PC-3 (cell line): ENCODE measurements around the gene TTYH1. TPM values are rescaled to one million over a fixed set of nuclear protein-coding genes. Genes with fewer than 3 reads are reported as not detected.
"Not testable (repeated sequence)": the region's sequence is repeated elsewhere in the genome, so short reads cannot be mapped to it uniquely, and the experiment has no call there.

Experiments
- ATAC-seq: fragments of 200-7000 bp; cut with Tn5 transposase; 2 replicates; pipeline ENCODE4 v1.9.1; 2020; ENCODE audit warnings: mild to moderate bottlenecking, moderate library complexity
- BruUV-seq: library from RNA; stranded (reverse); fragments of 400-500 nt; replicated peaks from 2 replicates; lab custom pipeline; 2021; lab: Mats Ljungman, UMichigan
- CTCF ChIA-PET: fragments of 300-600 bp; sonication (Branson Sonifier 250); formaldehyde crosslinking; loops from one replicate; lab custom pipeline; 2022; ENCODE audit warnings: antibody characterized with exemption; lab: Charles Lee
- POLR2A ChIA-PET: fragments of 300-600 bp; sonication (Branson Sonifier 250); formaldehyde crosslinking; loops from one replicate; lab custom pipeline; 2022; ENCODE audit warnings: antibody characterized with exemption; ENCODE audit not compliant: unreplicated experiment; lab: Charles Lee
- DNase-seq: peaks from one replicate; pipeline ENCODE4 v3.0.0-alpha.2; 2015
- H2AFZ ChIP-seq: fragments of 300-600 bp; sonication (generic); 2 replicates; pipeline ENCODE4 v1.6.0; 2016; ENCODE audit warnings: antibody characterized with exemption, low read length
- H3F3A ChIP-seq: fragments of 300-600 bp; sonication (generic); one replicate; pipeline ENCODE4 v1.6.0; 2017; ENCODE audit warnings: antibody characterized with exemption, low read length, control low read depth, mild to moderate bottlenecking; ENCODE audit not compliant: unreplicated experiment
- H3K27ac ChIP-seq: fragments of 300-600 bp; sonication (generic); 2 replicates; pipeline ENCODE4 v1.5.1; 2016; ENCODE audit warnings: mild to moderate bottlenecking, low read length
- H3K27me3 ChIP-seq: fragments of 300-600 bp; sonication (generic); 2 replicates; pipeline ENCODE4 v1.6.1; 2016; ENCODE audit warnings: low read length, mixed read lengths
- H3K36me3 ChIP-seq: fragments of 300-600 bp; sonication (generic); 2 replicates; pipeline ENCODE4 v1.6.1; 2016; ENCODE audit warnings: low read depth, mixed run types, low read length, mixed read lengths
- H3K4me1 ChIP-seq: fragments of 300-600 bp; sonication (generic); 2 replicates; pipeline ENCODE4 v1.5.1; 2016; ENCODE audit warnings: low read length; ENCODE audit not compliant: insufficient read depth
- H3K4me2 ChIP-seq: fragments of 300-600 bp; sonication (generic); 2 replicates; pipeline ENCODE4 v1.6.0; 2016; ENCODE audit warnings: low read length
- H3K4me3 ChIP-seq: fragments of 300-600 bp; sonication (generic); 2 replicates; pipeline ENCODE4 v1.5.1; 2016; ENCODE audit warnings: mild to moderate bottlenecking, low read length, mixed read lengths
- H3K79me2 ChIP-seq: fragments of 300-600 bp; sonication (generic); 2 replicates; pipeline ENCODE4 v1.6.1; 2017; ENCODE audit warnings: low read length, mixed read lengths
- H3K9ac ChIP-seq: fragments of 300-600 bp; sonication (generic); 2 replicates; pipeline ENCODE4 v1.6.0; 2016; ENCODE audit warnings: mild to moderate bottlenecking, low read length
- H3K9me2 ChIP-seq: fragments of 300-600 bp; sonication (generic); replicated peaks from 2 replicates; pipeline ENCODE4 v1.6.1; 2016; ENCODE audit warnings: mixed run types, low read length, mixed read lengths
- H3K9me3 ChIP-seq: fragments of 300-600 bp; sonication (generic); 2 replicates; pipeline ENCODE4 v1.6.1; 2016; ENCODE audit warnings: low read length, mixed read lengths
- H4K20me1 ChIP-seq: fragments of 300-600 bp; sonication (generic); 2 replicates; pipeline ENCODE4 v1.6.1; 2016; ENCODE audit warnings: low read length, mixed read lengths
- CTCF ChIP-seq: fragments of 300-600 bp; sonication (generic); conservative IDR thresholded peaks from 2 replicates; pipeline ENCODE4 v1.5.1; 2017; ENCODE audit warnings: antibody characterized with exemption, low read depth, mild to moderate bottlenecking, low read length
- EZH2 ChIP-seq: fragments of 300-600 bp; sonication (generic); IDR thresholded peaks from one replicate; pipeline ENCODE4 v1.6.1; 2017; ENCODE audit warnings: antibody characterized with exemption, mild to moderate bottlenecking, low read length; ENCODE audit not compliant: unreplicated experiment
- EZH2phosphoT487 ChIP-seq: fragments of 300-600 bp; sonication (generic); IDR thresholded peaks from 2 replicates; pipeline ENCODE4 v1.6.1; 2018; ENCODE audit warnings: mild to moderate bottlenecking, antibody characterized with exemption, low read length, borderline replicate concordance
- intact Hi-C: fragments of 100-400 bp; cut with micrococcal nuclease; formaldehyde crosslinking; loops from 2 replicates; pipeline ENCODE4 v1.9.0; 2023
- total RNA-seq: library from RNA; depleted of rRNA; stranded (reverse); fragments of >200 nt; gene quantifications from 2 replicates; pipeline ENCODE4 v1.2.3, GENCODE V29; 2014

The TTYH1 gene
- total RNA-seq, 1 experiment from 2014 or later, result 1.1 TPM

DNA sequence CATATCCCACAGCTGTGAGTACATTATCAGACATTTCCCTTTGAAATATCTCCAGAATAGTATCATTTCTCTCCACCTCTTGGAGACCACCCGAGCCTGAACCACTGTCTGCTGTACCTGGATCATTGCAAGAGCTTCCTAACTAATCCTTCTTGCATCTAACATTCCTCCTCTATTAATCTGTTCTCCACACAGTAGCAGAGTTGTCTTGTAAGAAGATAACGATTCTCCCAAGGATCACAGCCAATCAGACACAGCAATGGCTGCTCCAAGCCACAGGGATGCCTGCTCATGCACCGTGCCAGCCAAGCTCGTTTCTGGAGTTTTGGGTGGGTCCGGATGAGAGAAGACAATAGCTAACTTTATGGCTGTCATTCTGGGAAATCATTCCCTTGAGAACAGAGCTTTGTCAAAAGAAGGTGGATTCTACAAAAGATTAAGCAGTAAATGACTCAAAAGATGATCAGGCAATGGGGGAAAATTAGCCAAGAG lies 36.0 kb upstream of the TTYH1 start:
- H3K9me3 ChIP-seq, result no peaks in the 10 kb centered on the region
- H3K4me2 ChIP-seq, result no peak overlapping the region
- peaks cover 55% of the 10 kb centered on the region for H3K27me3 ChIP-seq
- no peak overlapping the region for H3K9ac ChIP-seq
- no peak for TF ChIP-seq EZH2phosphoT487
- no peak for TF ChIP-seq CTCF
- TF ChIP-seq EZH2, result no peak
- H3K36me3 ChIP-seq, result no peaks in the 10 kb centered on the region
- no peaks in the 10 kb centered on the region for H4K20me1 ChIP-seq
- H3K27ac ChIP-seq, result no peak overlapping the region
- ChIA-PET POLR2A (no interaction called here), CTCF (no interaction called here)
- no peak for DNase-seq
- H3K9me2 ChIP-seq, result no peaks in the 10 kb centered on the region
- no peaks in the 10 kb centered on the region for H3F3A ChIP-seq
- BruUV-seq, result no TSS peak
- ATAC-seq, result no peak
- H3K4me1 ChIP-seq, result no peaks in the 10 kb centered on the region
- no peak overlapping the region for H3K4me3 ChIP-seq
- intact Hi-C loops, result no loop called here
- H2AFZ ChIP-seq, result no peak overlapping the region
- H3K79me2 ChIP-seq, result no peaks in the 10 kb centered on the region

DNA sequence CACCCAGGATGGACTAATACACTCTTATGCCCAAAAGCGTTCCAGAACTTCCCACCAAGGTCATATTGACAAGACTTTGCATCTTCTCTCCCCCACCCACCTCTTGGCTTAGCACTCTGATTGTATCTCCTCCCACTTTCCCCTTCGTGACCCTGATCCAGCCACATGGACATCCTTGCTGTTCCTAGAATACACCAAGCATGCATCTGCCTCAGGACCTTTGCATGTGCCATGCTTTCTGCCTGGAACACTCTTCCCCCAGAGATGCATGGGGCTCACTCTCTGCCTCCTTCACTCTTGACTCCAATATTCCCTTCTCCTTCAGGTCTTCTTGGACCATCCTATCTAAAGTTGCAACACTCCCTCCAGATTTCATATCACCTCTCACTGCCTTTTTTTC lies 34.4 kb upstream of the TTYH1 start:
- CTCF ChIA-PET, result no interaction called here
- POLR2A ChIA-PET, result no interaction called here
- H3K4me1 ChIP-seq, result no peaks in the 10 kb centered on the region
- BruUV-seq, result no TSS peak
- no peaks in the 10 kb centered on the region for H3F3A ChIP-seq
- H4K20me1 ChIP-seq, result no peaks in the 10 kb centered on the region
- DNase-seq, result no peak
- H3K79me2 ChIP-seq, result no peaks in the 10 kb centered on the region
- no peak overlapping the region for H3K4me3 ChIP-seq
- no peak overlapping the region for H2AFZ ChIP-seq
- no peak for TF ChIP-seq CTCF
- no peak for TF ChIP-seq EZH2phosphoT487
- TF ChIP-seq EZH2, result no peak
- no peaks in the 10 kb centered on the region for H3K36me3 ChIP-seq
- no peak overlapping the region for H3K9ac ChIP-seq
- ATAC-seq, result no peak
- no peaks in the 10 kb centered on the region for H3K9me2 ChIP-seq
- no peak overlapping the region for H3K27ac ChIP-seq
- no peak overlapping the region for H3K4me2 ChIP-seq
- H3K9me3 ChIP-seq, result no peaks in the 10 kb centered on the region
- peaks cover 55% of the 10 kb centered on the region for H3K27me3 ChIP-seq
- intact Hi-C loops, result no loop called here

- H3K9me2 ChIP-seq, H3K4me1 ChIP-seq, H3K9me3 ChIP-seq, ATAC-seq, POLR2A ChIA-PET, H3K4me3 ChIP-seq, H3K4me2 ChIP-seq, BruUV-seq, H3K9ac ChIP-seq, H3F3A ChIP-seq, H3K36me3 ChIP-seq, DNase-seq, H3K27ac ChIP-seq, H2AFZ ChIP-seq, H4K20me1 ChIP-seq, H3K79me2 ChIP-seq, CTCF ChIA-PET, intact Hi-C loops: not testable (repeated sequence)
- peaks cover 60% of the 10 kb centered on the region for H3K27me3 ChIP-seq
Measured at GRCh38 chr19:54382041-54382440, 33.2 kb upstream of the TTYH1 start.
